OCI-LY7 (cell line): ENCODE results near the gene PCED1B. TPM values are rescaled to one million over a fixed set of nuclear protein-coding genes. Genes with fewer than 3 reads are reported as not detected.

Experiments used
- BruUV-seq: library from RNA; stranded (reverse); fragments of 400-500 nt; replicated peaks from 2 replicates; lab custom pipeline; 2021; lab: Mats Ljungman, UMichigan
- CTCF ChIA-PET: fragments of 300-600 bp; sonication (Branson Sonifier 250); formaldehyde crosslinking; loops from one replicate; lab custom pipeline; 2022; ENCODE audit warnings: antibody characterized with exemption; ENCODE audit not compliant: unreplicated experiment; lab: Charles Lee
- POLR2A ChIA-PET: fragments of 300-600 bp; sonication (Branson Sonifier 250); formaldehyde crosslinking; loops from one replicate; lab custom pipeline; 2022; ENCODE audit warnings: antibody characterized with exemption; lab: Charles Lee
- DNase-seq: peaks from one replicate; pipeline ENCODE4 v3.0.0-alpha.2; 2015; ENCODE audit warnings: low spot score
- H2AFZ ChIP-seq: fragments of 200-600 bp; sonication (generic), shearing (Covaris generic); 2 replicates; pipeline ENCODE4 v1.6.1; 2014; ENCODE audit warnings: mild to moderate bottlenecking, antibody characterized with exemption, low read length, moderate library complexity
- H3K27ac ChIP-seq: fragments of 200-600 bp; sonication (generic); 2 replicates; pipeline ENCODE4 v1.5.1; 2014; ENCODE audit warnings: mixed run types, low read depth, mild to moderate bottlenecking, moderate library complexity, low read length, inconsistent platforms; ENCODE audit not compliant: poor library complexity, severe bottlenecking
- H3K36me3 ChIP-seq: fragments of 200-600 bp; sonication (generic); 2 replicates; pipeline ENCODE4 v1.6.1; 2014; ENCODE audit warnings: mild to moderate bottlenecking, antibody characterized with exemption, low read length, moderate library complexity, mixed read lengths; ENCODE audit not compliant: insufficient read depth
- H3K4me1 ChIP-seq: fragments of 200-600 bp; sonication (generic); 2 replicates; pipeline ENCODE4 v1.5.1; 2014; ENCODE audit warnings: mild to moderate bottlenecking, low read length; ENCODE audit not compliant: insufficient read depth, poor library complexity, severe bottlenecking
- H3K4me2 ChIP-seq: fragments of 200-600 bp; sonication (generic); 2 replicates; pipeline ENCODE4 v1.6.1; 2014; ENCODE audit warnings: mild to moderate bottlenecking, low read length
- H3K4me3 ChIP-seq: fragments of 200-600 bp; sonication (generic); 2 replicates; pipeline ENCODE4 v1.5.1; 2014; ENCODE audit warnings: mild to moderate bottlenecking, low read depth, low read length; ENCODE audit not compliant: poor library complexity, severe bottlenecking
- H3K79me2 ChIP-seq: fragments of 200-600 bp; sonication (generic); 2 replicates; pipeline ENCODE4 v1.6.1; 2016; ENCODE audit warnings: low read depth, mild to moderate bottlenecking, low read length, moderate library complexity, mixed read lengths; ENCODE audit not compliant: insufficient read depth
- H3K9me2 ChIP-seq: fragments of 200-600 bp; sonication (generic); 2 replicates; pipeline ENCODE4 v1.6.1; 2016; ENCODE audit warnings: mild to moderate bottlenecking, low read length, mixed read lengths; ENCODE audit not compliant: insufficient read depth
- H3K9me3 ChIP-seq: fragments of 200-600 bp; sonication (generic); 2 replicates; pipeline ENCODE4 v1.6.1; 2014; ENCODE audit warnings: mild to moderate bottlenecking, mixed run types, low read length, mixed read lengths
- H4K20me1 ChIP-seq: fragments of 200-600 bp; sonication (generic); 2 replicates; pipeline ENCODE4 v1.6.1; 2014; ENCODE audit warnings: mild to moderate bottlenecking, antibody characterized with exemption, low read length, moderate library complexity, mixed read lengths; ENCODE audit not compliant: insufficient read depth
- CTCF ChIP-seq: fragments of 200-600 bp; sonication (generic); conservative IDR thresholded peaks from 2 replicates; pipeline ENCODE4 v1.5.1; 2014; ENCODE audit warnings: mild to moderate bottlenecking, antibody characterized with exemption, low read length, moderate library complexity, mixed read lengths
- EZH2phosphoT487 ChIP-seq: fragments of 200-600 bp; sonication (generic); IDR thresholded peaks from 2 replicates; pipeline ENCODE4 v1.6.1; 2018; ENCODE audit warnings: low read depth, borderline replicate concordance, mild to moderate bottlenecking, mixed run types, antibody characterized with exemption, low read length, moderate library complexity, mixed read lengths
- intact Hi-C: fragments of 100-400 bp; cut with micrococcal nuclease; formaldehyde crosslinking; loops from one replicate; pipeline ENCODE4 v1.10.0; 2022; ENCODE audit not compliant: unreplicated experiment
- total RNA-seq, 2 experiments: library from RNA; depleted of rRNA in 1 of 2; stranded (reverse); fragments of >200 nt in 1 of 2; shearing (Covaris generic) in 1 of 2; gene quantifications; 2 replicates each; pipeline ENCODE4 v1.2.3, GENCODE V29; 2014 to 2022

PCED1B gene
- total RNA-seq, 2 experiments from 2014 or later = 8.4 to 24.3 TPM

GRCh38 chr12:47067771-47068431 lies 11.5 kb upstream of the PCED1B start:
- intact Hi-C loops = no loop called here
- POLR2A ChIA-PET = interaction anchor here (0.6 to 1.1 kb wide), 4 partner anchors 69 to 288 kb away, joined by 3 to 6 read pairs (median 3); no protein-coding TSS in a partner anchor

GRCh38 chr12:47068539-47068938 lies 10.9 kb upstream of the PCED1B start:
- H3K4me2 ChIP-seq = no peak overlapping the region
- no peaks in the 10 kb centered on the region for H3K4me1 ChIP-seq
- H4K20me1 ChIP-seq = no peaks in the 10 kb centered on the region
- BruUV-seq = no TSS peak
- intact Hi-C loops = no loop called here
- no peaks in the 10 kb centered on the region for H3K9me2 ChIP-seq
- H3K27ac ChIP-seq = no peak overlapping the region
- no peak overlapping the region for H2AFZ ChIP-seq
- H3K4me3 ChIP-seq = no peak overlapping the region
- DNase-seq = no peak
- CTCF ChIA-PET = interaction anchor here (0.6 kb wide), 1 partner anchor 329 kb away, joined by 3 read pairs; no protein-coding TSS in a partner anchor
- POLR2A ChIA-PET = interaction anchor here (1.1 kb wide), 1 partner anchor 287 kb away, joined by 6 read pairs; no protein-coding TSS in a partner anchor
- H3K9me3 ChIP-seq = no peaks in the 10 kb centered on the region
- H3K36me3 ChIP-seq = no peaks in the 10 kb centered on the region
- TF ChIP-seq EZH2phosphoT487 (no peak), CTCF (no peak)
- H3K79me2 ChIP-seq = no peaks in the 10 kb centered on the region

More at GRCh38 chr12:47067771-47068431, 11.5 kb upstream of the PCED1B start:
- no peak overlapping the region for H3K4me2 ChIP-seq
- BruUV-seq = no TSS peak
- H3K9me3 ChIP-seq = no peaks in the 10 kb centered on the region
- H3K9me2 ChIP-seq = no peaks in the 10 kb centered on the region
- no peak overlapping the region for H3K4me3 ChIP-seq
- no peak for TF ChIP-seq EZH2phosphoT487
- no peak for DNase-seq
- no peaks in the 10 kb centered on the region for H3K4me1 ChIP-seq
- no peak overlapping the region for H3K27ac ChIP-seq
- no peaks in the 10 kb centered on the region for H3K36me3 ChIP-seq
- no peak overlapping the region for H2AFZ ChIP-seq
- no peaks in the 10 kb centered on the region for H3K79me2 ChIP-seq
- CTCF ChIA-PET = no interaction called here
- H4K20me1 ChIP-seq = no peaks in the 10 kb centered on the region

GRCh38 chr12:47070310-47070709 lies 9.1 kb upstream of the PCED1B start:
- no peak overlapping the region for H3K4me3 ChIP-seq
- H3K79me2 ChIP-seq = no peaks in the 10 kb centered on the region
- no TSS peak for BruUV-seq
- H2AFZ ChIP-seq = no peak overlapping the region
- no peaks in the 10 kb centered on the region for H4K20me1 ChIP-seq
- H3K9me2 ChIP-seq = no peaks in the 10 kb centered on the region
- no peak overlapping the region for H3K4me2 ChIP-seq
- no peaks in the 10 kb centered on the region for H3K4me1 ChIP-seq
- ChIA-PET POLR2A (interaction anchor here (0.7 to 1.5 kb wide), 4 partner anchors 30 to 407 kb away, joined by 3 to 5 read pairs (median 4); no protein-coding TSS in a partner anchor), CTCF (interaction anchor here (0.6 kb wide), 1 partner anchor 591 kb away, joined by 5 read pairs; no protein-coding TSS in a partner anchor)
- intact Hi-C loops = loop anchor here (5.0 kb wide), 1 partner anchor 327 kb away; no protein-coding TSS in a partner anchor
- TF ChIP-seq CTCF (no peak), EZH2phosphoT487 (no peak)
- H3K9me3 ChIP-seq = no peaks in the 10 kb centered on the region
- no peak for DNase-seq
- H3K36me3 ChIP-seq = no peaks in the 10 kb centered on the region
- no peak overlapping the region for H3K27ac ChIP-seq
